GM19193 (cell line): ENCODE measurements around the gene TAF1C.

Experiments
- POLR2A ChIP-seq: IDR thresholded peaks from 4 replicates; pipeline ENCODE4 v1.6.1; 2011; ENCODE audit not compliant: insufficient read depth, insufficient read length; ENCODE audit errors: extremely low read depth

The TAF1C gene

GRCh38 chr16:84179612-84180320 is 7.1 kb downstream of the TAF1C start:
- no peak for TF ChIP-seq POLR2A

- no peak for TF ChIP-seq POLR2A
These were observed 7.8 kb downstream of the TAF1C start for GRCh38 chr16:84178892-84179611.

GRCh38 chr16:84178146-84178765 is 8.6 kb downstream of the TAF1C start:
- no peak for TF ChIP-seq POLR2A

DNA sequence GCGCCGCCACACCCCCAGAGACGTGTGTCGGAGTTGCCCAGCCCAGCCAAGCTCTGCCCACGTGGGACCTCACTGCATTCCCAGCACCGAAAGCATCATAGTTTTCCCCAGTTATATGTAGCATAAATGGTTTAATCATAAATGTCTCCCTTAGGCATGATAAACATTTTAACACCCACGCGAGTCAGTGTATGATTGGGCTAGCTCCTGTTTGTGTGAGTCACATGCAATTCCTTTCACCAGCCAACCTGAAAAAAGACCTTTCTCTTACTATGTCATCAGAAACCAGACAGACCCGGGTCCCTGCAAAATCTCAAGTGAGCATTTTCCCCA is 9.2 kb downstream of the TAF1C start:
- no peak for TF ChIP-seq POLR2A

DNA sequence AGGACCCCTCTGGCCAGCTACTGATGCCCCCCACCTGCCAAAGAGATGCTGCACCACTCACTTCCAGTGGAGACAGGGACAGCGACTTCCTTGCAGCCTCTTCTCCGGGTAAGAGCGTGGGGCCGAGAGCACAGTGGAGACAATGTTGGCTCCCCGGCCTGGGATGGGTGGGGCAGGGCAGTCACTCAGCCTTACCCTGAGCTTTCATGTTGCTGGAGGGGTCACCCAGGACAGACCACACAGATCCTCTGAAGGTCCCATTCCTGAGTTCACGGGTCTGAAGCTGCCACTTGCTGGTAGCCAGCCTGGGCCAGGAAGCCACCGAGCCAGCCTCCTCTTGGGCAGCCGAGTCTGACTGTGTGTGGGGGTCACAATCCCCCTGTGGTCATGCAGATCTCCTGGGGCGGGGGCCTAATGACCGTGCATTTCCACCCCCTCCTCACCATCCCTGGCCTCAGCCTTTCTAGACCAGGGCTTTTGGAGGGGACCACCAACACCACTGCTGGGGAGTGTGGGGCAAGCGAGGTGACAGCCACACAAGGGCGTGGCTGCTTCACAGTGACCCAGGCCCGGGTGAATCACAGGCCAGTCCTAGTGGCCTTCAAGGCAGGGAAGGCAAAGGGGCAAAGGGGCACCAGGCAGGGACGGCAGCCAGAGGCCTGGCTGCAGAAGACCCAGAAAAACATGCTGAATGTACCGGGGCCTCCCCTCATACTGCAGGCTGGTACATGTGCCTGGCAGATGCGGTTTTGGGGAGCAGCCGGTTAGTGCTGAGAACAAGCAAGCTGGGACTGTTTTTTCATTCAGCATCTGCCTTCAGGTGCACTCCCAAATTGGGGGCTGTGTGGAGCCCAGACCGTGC is 10.4 kb downstream of the TAF1C start:
- TF ChIP-seq POLR2A = no peak

- TF ChIP-seq POLR2A = no peak
These were observed 11.3 kb downstream of the TAF1C start for GRCh38 chr16:84175350-84176081.

GRCh38 chr16:84174396-84174795 is 12.5 kb downstream of the TAF1C start:
- no peak for TF ChIP-seq POLR2A

DNA sequence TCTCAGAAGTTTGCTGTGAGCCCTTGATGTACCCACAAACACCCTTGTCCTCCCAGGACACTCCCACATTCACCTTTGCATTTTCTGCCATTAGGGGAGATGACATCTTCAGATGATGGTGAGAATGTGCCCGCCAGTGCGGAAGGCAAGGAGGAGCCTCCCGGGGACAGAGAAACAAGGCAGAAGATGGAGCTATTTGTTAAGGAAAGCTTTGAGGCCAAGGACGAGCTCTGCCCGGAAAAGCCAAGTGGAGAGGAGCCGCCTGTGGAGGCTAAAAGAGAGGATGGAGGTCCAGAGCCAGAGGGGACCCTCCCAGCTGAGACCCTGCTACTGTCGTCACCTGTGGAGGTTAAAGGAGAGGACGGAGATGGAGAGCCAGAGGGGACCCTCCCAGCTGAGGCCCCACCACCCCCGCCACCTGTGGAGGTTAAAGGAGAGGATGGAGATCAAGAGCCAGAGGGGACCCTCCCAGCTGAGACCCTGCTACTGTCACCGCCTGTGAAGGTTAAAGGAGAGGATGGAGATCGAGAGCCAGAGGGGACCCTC is 17.0 kb downstream of the TAF1C start:
- no peak for TF ChIP-seq POLR2A

GRCh38 chr16:84166796-84167695 is 19.8 kb downstream of the TAF1C start:
- TF ChIP-seq POLR2A = no peak

- TF ChIP-seq POLR2A = no peak
These were observed 21.1 kb downstream of the TAF1C start for GRCh38 chr16:84165746-84166145.

GRCh38 chr16:84161801-84162200 is 25.1 kb downstream of the TAF1C start:
- TF ChIP-seq POLR2A = no peak

- TF ChIP-seq POLR2A = no peak
These were observed 25.8 kb downstream of the TAF1C start for GRCh38 chr16:84161037-84161436.

GRCh38 chr16:84159800-84160199 is 27.1 kb downstream of the TAF1C start:
- TF ChIP-seq POLR2A = no peak
